ENCODE measurements around the gene ACTBL2.

ACTBL2 gene

GRCh38 chr5:57445006-57445704 lies 37.5 kb downstream of the ACTBL2 start:
- Histone ChIP-seq H3K27me3 (no peaks in the 10 kb centered on the region), H3K4me1 (peaks cover 0 to 38% (median 11%) of the 10 kb centered on the region in 4 donors), H3K36me3 (no peaks in the 10 kb centered on the region), H3K27ac (no peak overlapping the region), H3K9me3 (no peaks in the 10 kb centered on the region), H3K4me3 (no peak overlapping the region)
- DNase-seq, result no peak
- no peak for TF ChIP-seq CTCF (IDR thresholded peaks at IDR 0.05)
- intact Hi-C loops (cut with DNase I; ENCODE audit: low total_unique reads), result no loop called here

GRCh38 chr5:57442080-57442839 lies 40.4 kb downstream of the ACTBL2 start:
- intact Hi-C loops (cut with DNase I; ENCODE audit: low total_unique reads), result no loop called here
- Histone ChIP-seq H3K36me3 (no peaks in the 10 kb centered on the region), H3K27ac (peak overlapping the region; percentile 33), H3K9me3 (no peaks in the 10 kb centered on the region), H3K27me3 (no peaks in the 10 kb centered on the region), H3K4me1 (peaks cover 0 to 22% (median 9%) of the 10 kb centered on the region in 4 donors), H3K4me3 (no peak overlapping the region)
- DNase-seq, result peak in 1 of 2 donors; percentile 42
- TF ChIP-seq CTCF (IDR thresholded peaks at IDR 0.05), result no peak

- Histone ChIP-seq H3K4me1 (peaks cover 0 to 22% (median 9%) of the 10 kb centered on the region in 4 donors), H3K27me3 (no peaks in the 10 kb centered on the region), H3K4me3 (no peak overlapping the region), H3K36me3 (no peaks in the 10 kb centered on the region), H3K9me3 (no peaks in the 10 kb centered on the region), H3K27ac (peak overlapping the region; percentile 33)
- intact Hi-C loops (cut with DNase I; ENCODE audit: low total_unique reads), result no loop called here
- DNase-seq, result no peak
- no peak for TF ChIP-seq CTCF (IDR thresholded peaks at IDR 0.05)
These were observed 41.1 kb downstream of the ACTBL2 start for GRCh38 chr5:57441557-57441956.

GRCh38 chr5:57439601-57440000 lies 43.0 kb downstream of the ACTBL2 start:
- H3K9me3 ChIP-seq, result no peaks in the 10 kb centered on the region
- H3K36me3 ChIP-seq, result no peaks in the 10 kb centered on the region
- no peak for TF ChIP-seq CTCF (IDR thresholded peaks at IDR 0.05)
- H3K4me3 ChIP-seq, result no peak overlapping the region
- H3K4me1 ChIP-seq, result peaks cover 0 to 29% (median 9%) of the 10 kb centered on the region in 4 donors
- no peaks in the 10 kb centered on the region for H3K27me3 ChIP-seq
- H3K27ac ChIP-seq, result no peak overlapping the region
- intact Hi-C loops (cut with DNase I; ENCODE audit: low total_unique reads), result no loop called here
- no peak for DNase-seq

- no peak overlapping the region for H3K4me3 ChIP-seq
- DNase-seq, result no peak
- no peaks in the 10 kb centered on the region for H3K27me3 ChIP-seq
- no peaks in the 10 kb centered on the region for H3K36me3 ChIP-seq
- intact Hi-C loops (cut with DNase I; ENCODE audit: low total_unique reads), result no loop called here
- peaks cover 0 to 29% (median 9%) of the 10 kb centered on the region in 4 donors for H3K4me1 ChIP-seq
- no peaks in the 10 kb centered on the region for H3K9me3 ChIP-seq
- no peak for TF ChIP-seq CTCF (IDR thresholded peaks at IDR 0.05)
- no peak overlapping the region for H3K27ac ChIP-seq
These were observed 44.4 kb downstream of the ACTBL2 start for GRCh38 chr5:57437976-57438805.
